Measurements from ENCODE around the gene TMEM86A.

Gene TMEM86A

DNA sequence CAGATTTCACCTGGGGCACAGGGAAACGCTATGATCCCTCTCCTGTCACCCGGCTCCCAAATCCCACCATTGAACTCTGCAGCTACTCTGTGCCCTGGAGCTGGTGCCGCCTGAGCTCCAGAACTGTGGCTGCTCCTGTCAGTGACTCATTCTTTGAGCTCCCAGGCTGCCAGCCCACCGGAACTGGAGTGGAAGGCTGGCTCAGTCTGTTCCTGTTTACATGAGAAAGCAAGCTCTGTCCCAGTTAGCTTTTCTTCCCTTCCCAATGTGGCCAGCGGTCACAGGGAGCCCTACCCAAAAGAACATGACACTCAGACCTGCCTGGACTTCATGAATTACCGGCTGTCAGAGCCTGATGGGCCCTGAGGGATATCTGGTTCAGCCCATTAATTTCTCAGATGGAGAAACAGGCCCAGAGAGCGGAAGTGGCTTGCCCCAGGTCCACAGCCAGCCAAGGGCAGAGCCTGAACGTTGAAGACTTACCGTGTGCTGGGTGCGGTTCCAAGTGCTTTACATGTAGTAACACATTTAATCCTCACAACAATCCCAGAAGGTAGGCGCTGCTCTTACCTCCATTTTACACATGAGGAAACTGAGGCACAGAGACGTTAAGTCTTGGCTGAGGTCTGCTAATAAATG, 51.2 kb downstream of the TMEM86A start:
- TF ChIP-seq, protein P1, sequence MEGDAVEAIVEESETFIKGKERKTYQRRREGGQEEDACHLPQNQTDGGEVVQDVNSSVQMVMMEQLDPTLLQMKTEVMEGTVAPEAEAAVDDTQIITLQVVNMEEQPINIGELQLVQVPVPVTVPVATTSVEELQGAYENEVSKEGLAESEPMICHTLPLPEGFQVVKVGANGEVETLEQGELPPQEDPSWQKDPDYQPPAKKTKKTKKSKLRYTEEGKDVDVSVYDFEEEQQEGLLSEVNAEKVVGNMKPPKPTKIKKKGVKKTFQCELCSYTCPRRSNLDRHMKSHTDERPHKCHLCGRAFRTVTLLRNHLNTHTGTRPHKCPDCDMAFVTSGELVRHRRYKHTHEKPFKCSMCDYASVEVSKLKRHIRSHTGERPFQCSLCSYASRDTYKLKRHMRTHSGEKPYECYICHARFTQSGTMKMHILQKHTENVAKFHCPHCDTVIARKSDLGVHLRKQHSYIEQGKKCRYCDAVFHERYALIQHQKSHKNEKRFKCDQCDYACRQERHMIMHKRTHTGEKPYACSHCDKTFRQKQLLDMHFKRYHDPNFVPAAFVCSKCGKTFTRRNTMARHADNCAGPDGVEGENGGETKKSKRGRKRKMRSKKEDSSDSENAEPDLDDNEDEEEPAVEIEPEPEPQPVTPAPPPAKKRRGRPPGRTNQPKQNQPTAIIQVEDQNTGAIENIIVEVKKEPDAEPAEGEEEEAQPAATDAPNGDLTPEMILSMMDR (IDR thresholded peaks at IDR 0.05; ENCODE audit: insufficient read depth, low read length, poor library complexity, severe bottlenecking): no peak
- TF ChIP-seq EZH2phosphoT487 (conservative IDR thresholded peaks at IDR 0.05; ENCODE audit: low read length): 0 out of 2 replicates have a peak, but pooled peaks have one; percentile 53
- Histone ChIP-seq H3K4me2 (ENCODE audit: low read depth, low read length, poor library complexity, severe bottlenecking) (no peak overlapping the region), H4K20me1 (ENCODE audit: low read depth, low read length) (no peaks in the 10 kb centered on the region), H3K4me3 (ENCODE audit: insufficient read depth, low read length, poor library complexity, severe bottlenecking) (no peak overlapping the region), H3K27me3 (ENCODE audit: low read length) (0 out of 2 replicates have a peak, but pooled peaks cover 6% of the 10 kb centered on the region), H3K9me2 (replicated peaks; ENCODE audit: insufficient read depth, low read length) (no peaks in the 10 kb centered on the region), H3K9ac (ENCODE audit: low read length) (no peak overlapping the region), H3K79me2 (ENCODE audit: insufficient read depth, low read length) (no peaks in the 10 kb centered on the region), H3K36me3 (ENCODE audit: low read length) (no peaks in the 10 kb centered on the region), H3K9me3 (ENCODE audit: insufficient read depth, low read length) (no peaks in the 10 kb centered on the region), H2AFZ (ENCODE audit: low read depth, low read length, severe bottlenecking) (no peak overlapping the region), H3F3A (ENCODE audit: insufficient read depth) (no peaks in the 10 kb centered on the region), H3K27ac (ENCODE audit: low read depth, low read length) (no peak overlapping the region)

GRCh38 chr11:18750944-18751343, 52.4 kb downstream of the TMEM86A start:
- Histone ChIP-seq H3K9ac (ENCODE audit: low read length) (no peak overlapping the region), H2AFZ (ENCODE audit: low read depth, low read length, severe bottlenecking) (no peak overlapping the region), H3K27ac (ENCODE audit: low read depth, low read length) (no peak overlapping the region), H3F3A (ENCODE audit: insufficient read depth) (no peaks in the 10 kb centered on the region), H3K27me3 (ENCODE audit: low read length) (0 out of 2 replicates have a peak, but pooled peaks cover 6% of the 10 kb centered on the region), H4K20me1 (ENCODE audit: low read depth, low read length) (no peaks in the 10 kb centered on the region), H3K4me3 (ENCODE audit: insufficient read depth, low read length, poor library complexity, severe bottlenecking) (no peak overlapping the region), H3K36me3 (ENCODE audit: low read length) (no peaks in the 10 kb centered on the region), H3K4me2 (ENCODE audit: low read depth, low read length, poor library complexity, severe bottlenecking) (no peak overlapping the region), H3K9me2 (replicated peaks; ENCODE audit: insufficient read depth, low read length) (no peaks in the 10 kb centered on the region), H3K79me2 (ENCODE audit: insufficient read depth, low read length) (no peaks in the 10 kb centered on the region), H3K9me3 (ENCODE audit: insufficient read depth, low read length) (no peaks in the 10 kb centered on the region)
- TF ChIP-seq EZH2phosphoT487 (conservative IDR thresholded peaks at IDR 0.05; ENCODE audit: low read length): no peak
- TF ChIP-seq, protein P1 (IDR thresholded peaks at IDR 0.05; ENCODE audit: insufficient read depth, low read length, poor library complexity, severe bottlenecking): no peak

GRCh38 chr11:18752502-18752901, 53.9 kb downstream of the TMEM86A start:
- Histone ChIP-seq H3K36me3 (ENCODE audit: low read length) (no peaks in the 10 kb centered on the region), H3F3A (ENCODE audit: insufficient read depth) (no peaks in the 10 kb centered on the region), H3K4me2 (ENCODE audit: low read depth, low read length, poor library complexity, severe bottlenecking) (no peak overlapping the region), H2AFZ (ENCODE audit: low read depth, low read length, severe bottlenecking) (no peak overlapping the region), H3K27me3 (ENCODE audit: low read length) (0 out of 2 replicates have a peak, but pooled peaks cover 6% of the 10 kb centered on the region), H3K4me3 (ENCODE audit: insufficient read depth, low read length, poor library complexity, severe bottlenecking) (no peak overlapping the region), H3K9ac (ENCODE audit: low read length) (no peak overlapping the region), H3K9me3 (ENCODE audit: insufficient read depth, low read length) (no peaks in the 10 kb centered on the region), H3K9me2 (replicated peaks; ENCODE audit: insufficient read depth, low read length) (no peaks in the 10 kb centered on the region), H3K27ac (ENCODE audit: low read depth, low read length) (no peak overlapping the region), H4K20me1 (ENCODE audit: low read depth, low read length) (no peaks in the 10 kb centered on the region), H3K79me2 (ENCODE audit: insufficient read depth, low read length) (no peaks in the 10 kb centered on the region)
- no peak for TF ChIP-seq EZH2phosphoT487 (conservative IDR thresholded peaks at IDR 0.05; ENCODE audit: low read length)
- TF ChIP-seq, protein P1 (IDR thresholded peaks at IDR 0.05; ENCODE audit: insufficient read depth, low read length, poor library complexity, severe bottlenecking): no peak
